Endodermal cell (in vitro differentiated cells): ENCODE data around the gene SECISBP2. TPM values are rescaled to one million over a fixed set of nuclear protein-coding genes. Genes with fewer than 3 reads are reported as not detected.

Source experiments
- DNase-seq: peaks from one replicate; pipeline ENCODE4 v3.0.0-alpha.2; 2017
- H3K27ac ChIP-seq: 2 replicates; pipeline ENCODE4 v1.5.1; 2013; ENCODE audit warnings: mild to moderate bottlenecking, low read depth, low read length, moderate library complexity
- H3K27me3 ChIP-seq: 2 replicates; pipeline ENCODE4 v1.6.1; 2013; ENCODE audit warnings: mild to moderate bottlenecking, low read length, moderate library complexity; ENCODE audit not compliant: insufficient read depth, control insufficient read depth, poor library complexity, severe bottlenecking
- H3K36me3 ChIP-seq: 2 replicates; pipeline ENCODE4 v1.7.0; 2013; ENCODE audit warnings: mild to moderate bottlenecking, low read length, moderate library complexity; ENCODE audit not compliant: control insufficient read depth, insufficient read depth
- H3K4me1 ChIP-seq: one replicate; pipeline ENCODE4 v1.7.0; 2013; ENCODE audit warnings: low read length; ENCODE audit not compliant: control insufficient read depth, insufficient read depth
- H3K4me3 ChIP-seq: 2 replicates; pipeline ENCODE4 v1.5.1; 2013; ENCODE audit warnings: mild to moderate bottlenecking, low read length, moderate library complexity
- H3K9ac ChIP-seq: 2 replicates; pipeline ENCODE4 v1.6.1; 2013; ENCODE audit warnings: mild to moderate bottlenecking, low read length, moderate library complexity; ENCODE audit not compliant: poor library complexity, severe bottlenecking; ENCODE audit errors: extremely low read depth
- H3K9me3 ChIP-seq: 2 replicates; pipeline ENCODE4 v1.6.1; 2013; ENCODE audit warnings: mild to moderate bottlenecking, low read length, moderate library complexity; ENCODE audit not compliant: control insufficient read depth
- H3K27ac Mint-ChIP-seq: 2 replicates; pipeline ENCODE4 v1.8.0; 2020; ENCODE audit warnings: mixed read lengths
- H3K27me3 Mint-ChIP-seq: 2 replicates; pipeline ENCODE4 v1.8.0; 2021; ENCODE audit warnings: mild to moderate bottlenecking, mixed read lengths; ENCODE audit not compliant: insufficient read depth
- H3K36me3 Mint-ChIP-seq: 2 replicates; pipeline ENCODE4 v1.8.0; 2020; ENCODE audit warnings: low read depth, mixed read lengths
- H3K4me1 Mint-ChIP-seq: 2 replicates; pipeline ENCODE4 v1.8.0; 2020; ENCODE audit warnings: mixed read lengths
- H3K4me3 Mint-ChIP-seq: 2 replicates; pipeline ENCODE4 v1.8.0; 2020; ENCODE audit warnings: mild to moderate bottlenecking, moderate library complexity, mixed read lengths
- H3K9me3 Mint-ChIP-seq: 2 replicates; pipeline ENCODE4 v1.8.0; 2020; ENCODE audit warnings: mild to moderate bottlenecking, mixed read lengths
- CTCF ChIP-seq: fragments of 200-600 bp; sonication (generic); conservative IDR thresholded peaks from 2 replicates; pipeline ENCODE4 v1.5.0; 2021; ENCODE audit warnings: antibody characterized with exemption, mild to moderate bottlenecking
- WGBS, 2 experiments: methylation state at CpG; one replicate each; pipeline versions ENCODE4 v1.1.5 to v1.1.7; 2013; ENCODE audit warnings: missing lambda C conversion rate in 2 of 2, mixed read lengths in 1 of 2; ENCODE audit not compliant: insufficient coverage in 1 of 2, insufficient read length in 1 of 2; 5-methylcytosine and 5-hydroxymethylcytosine counted together
- total RNA-seq, 2 donors: library from RNA; stranded (reverse); fragmentation: NEBNext Ultra II Directional in 1 of 2; extraction: Animal tissue kit (Norgen Biotek cat#: 25700) in 1 of 2; gene quantifications; 2 replicates in 1 of 2; 3 replicates in 1 of 2; pipeline ENCODE4 v1.2.1, GENCODE V29; 2021

The SECISBP2 gene
- total RNA-seq, 2 donors from 2014 or later = 55.7 to 56.0 TPM

- no peaks in the 10 kb centered on the region for H3K4me1 Mint-ChIP-seq
- H3K4me3 ChIP-seq = no peak overlapping the region
- H3K27me3 Mint-ChIP-seq = no peaks in the 10 kb centered on the region
- H3K27ac Mint-ChIP-seq = no peak overlapping the region
- H3K4me3 Mint-ChIP-seq = no peak overlapping the region
- H3K4me1 ChIP-seq = no peaks in the 10 kb centered on the region
- peaks cover 8% of the 10 kb centered on the region for H3K36me3 ChIP-seq
- TF ChIP-seq CTCF = no peak
- no peak overlapping the region for H3K27ac ChIP-seq
- 94% methylated on average over 3 to 5 of the region's 5 CpGs for WGBS, 2 experiments
- no peak overlapping the region for H3K9ac ChIP-seq
- no peaks in the 10 kb centered on the region for H3K27me3 ChIP-seq
- peaks cover 32% of the 10 kb centered on the region for H3K36me3 Mint-ChIP-seq
- no peak for DNase-seq
- H3K9me3 Mint-ChIP-seq = no peaks in the 10 kb centered on the region
- H3K9me3 ChIP-seq = no peaks in the 10 kb centered on the region
These were observed 80.3 kb downstream of the SECISBP2 start for GRCh38 chr9:89398621-89399020.

- Histone ChIP-seq H3K4me3 (no peak overlapping the region), H3K27ac (no peak overlapping the region), H3K27me3 (no peaks in the 10 kb centered on the region), H3K4me1 (no peaks in the 10 kb centered on the region), H3K9ac (no peak overlapping the region), H3K9me3 (no peaks in the 10 kb centered on the region), H3K36me3 (peaks cover 8% of the 10 kb centered on the region)
- Mint-ChIP-seq H3K36me3 (peaks cover 27% of the 10 kb centered on the region), H3K4me3 (no peak overlapping the region), H3K9me3 (no peaks in the 10 kb centered on the region), H3K27ac (peak overlapping the region; percentile 35), H3K27me3 (no peaks in the 10 kb centered on the region), H3K4me1 (no peaks in the 10 kb centered on the region)
- TF ChIP-seq CTCF = no peak
- no peak for DNase-seq
- 91 to 98% methylated on average over 11 to 12 of the region's 12 CpGs for WGBS, 2 experiments
These were observed 82.3 kb downstream of the SECISBP2 start for GRCh38 chr9:89400403-89401116.

- H3K36me3 Mint-ChIP-seq = peaks cover 23% of the 10 kb centered on the region
- no peaks in the 10 kb centered on the region for H3K36me3 ChIP-seq
- H3K9me3 Mint-ChIP-seq = peaks cover 4% of the 10 kb centered on the region
- no peak overlapping the region for H3K4me3 ChIP-seq
- no peaks in the 10 kb centered on the region for H3K4me1 Mint-ChIP-seq
- no peak for DNase-seq
- WGBS, 2 experiments = 92 to 95% methylated on average over 13 to 14 of the region's 14 CpGs
- H3K4me3 Mint-ChIP-seq = no peak overlapping the region
- no peak for TF ChIP-seq CTCF
- H3K4me1 ChIP-seq = no peaks in the 10 kb centered on the region
- no peaks in the 10 kb centered on the region for H3K9me3 ChIP-seq
- H3K27ac Mint-ChIP-seq = no peak overlapping the region
- no peaks in the 10 kb centered on the region for H3K27me3 ChIP-seq
- H3K27ac ChIP-seq = no peak overlapping the region
- H3K27me3 Mint-ChIP-seq = no peaks in the 10 kb centered on the region
- no peak overlapping the region for H3K9ac ChIP-seq
These were observed 84.6 kb downstream of the SECISBP2 start for GRCh38 chr9:89402695-89403427.
